Neural crest cell (in vitro differentiated cells): ENCODE results near the gene HTRA2. TPM values are rescaled to one million over a fixed set of nuclear protein-coding genes. Genes with fewer than 3 reads are reported as not detected.

ENCODE experiments used
- DNase-seq: peaks from one replicate; pipeline ENCODE4 v3.0.0; 2021; ENCODE audit warnings: low read depth, mixed read lengths, low spot score
- H3K27ac Mint-ChIP-seq: one replicate; pipeline ENCODE4 v1.8.0; 2021; ENCODE audit warnings: mild to moderate bottlenecking, mixed read lengths; ENCODE audit not compliant: unreplicated experiment
- H3K27me3 Mint-ChIP-seq: 2 replicates; pipeline ENCODE4 v1.8.0; 2021; ENCODE audit warnings: low read depth, mild to moderate bottlenecking, mixed read lengths
- H3K36me3 Mint-ChIP-seq: 2 replicates; pipeline ENCODE4 v1.8.0; 2021; ENCODE audit warnings: low read depth, mild to moderate bottlenecking, mixed read lengths
- H3K4me1 Mint-ChIP-seq: 2 replicates; pipeline ENCODE4 v1.8.0; 2021; ENCODE audit warnings: mixed read lengths
- H3K4me3 Mint-ChIP-seq: one replicate; pipeline ENCODE4 v1.8.0; 2021; ENCODE audit warnings: mild to moderate bottlenecking, mixed read lengths
- H3K9me3 Mint-ChIP-seq: 2 replicates; pipeline ENCODE4 v1.8.0; 2021; ENCODE audit warnings: mixed read lengths
- CTCF ChIP-seq: fragments of 200-600 bp; sonication (generic); conservative IDR thresholded peaks from 2 replicates; pipeline ENCODE4 v1.5.0; 2021; ENCODE audit warnings: antibody characterized with exemption, mild to moderate bottlenecking
- total RNA-seq: library from RNA; stranded (reverse); gene quantifications from 2 replicates; pipeline ENCODE4 v1.2.1, GENCODE V29; 2021

Gene HTRA2
- total RNA-seq, 1 donor from 2014 or later: 44.7 TPM

GRCh38 chr2:74562126-74562775 is 32.5 kb downstream of the HTRA2 start:
- Mint-ChIP-seq H3K4me1 (no peaks in the 10 kb centered on the region), H3K27ac (no peak overlapping the region), H3K4me3 (no peak overlapping the region), H3K27me3 (peaks cover 51% of the 10 kb centered on the region), H3K36me3 (no peaks in the 10 kb centered on the region), H3K9me3 (no peaks in the 10 kb centered on the region)
- DNase-seq: no peak
- no peak for TF ChIP-seq CTCF

- H3K27ac Mint-ChIP-seq: no peak overlapping the region
- DNase-seq: no peak
Observed at GRCh38 chr2:74564222-74564621, 34.5 kb downstream of the HTRA2 start.

GRCh38 chr2:74566076-74566753 is 36.5 kb downstream of the HTRA2 start:
- Mint-ChIP-seq H3K27ac (no peak overlapping the region), H3K4me3 (no peak overlapping the region), H3K27me3 (peaks cover 44% of the 10 kb centered on the region), H3K36me3 (no peaks in the 10 kb centered on the region), H3K9me3 (no peaks in the 10 kb centered on the region), H3K4me1 (no peaks in the 10 kb centered on the region)
- no peak for TF ChIP-seq CTCF
- DNase-seq: no peak

More at GRCh38 chr2:74564222-74564621, 34.5 kb downstream of the HTRA2 start:
- no peaks in the 10 kb centered on the region for H3K4me1 Mint-ChIP-seq
- H3K4me3 Mint-ChIP-seq: no peak overlapping the region
- no peaks in the 10 kb centered on the region for H3K9me3 Mint-ChIP-seq
- no peaks in the 10 kb centered on the region for H3K36me3 Mint-ChIP-seq
- TF ChIP-seq CTCF: no peak
- H3K27me3 Mint-ChIP-seq: peaks cover 59% of the 10 kb centered on the region

GRCh38 chr2:74566754-74567085 is 37.0 kb downstream of the HTRA2 start:
- no peaks in the 10 kb centered on the region for H3K9me3 Mint-ChIP-seq
- no peaks in the 10 kb centered on the region for H3K4me1 Mint-ChIP-seq
- H3K4me3 Mint-ChIP-seq: no peak overlapping the region
- no peaks in the 10 kb centered on the region for H3K36me3 Mint-ChIP-seq
- no peak overlapping the region for H3K27ac Mint-ChIP-seq
- TF ChIP-seq CTCF: no peak
- no peak for DNase-seq
- H3K27me3 Mint-ChIP-seq: peaks cover 39% of the 10 kb centered on the region

- H3K27me3 Mint-ChIP-seq: peaks cover 31% of the 10 kb centered on the region
- no peak overlapping the region for H3K4me3 Mint-ChIP-seq
- no peaks in the 10 kb centered on the region for H3K4me1 Mint-ChIP-seq
- no peaks in the 10 kb centered on the region for H3K36me3 Mint-ChIP-seq
- no peak overlapping the region for H3K27ac Mint-ChIP-seq
- H3K9me3 Mint-ChIP-seq: no peaks in the 10 kb centered on the region
- no peak for TF ChIP-seq CTCF
- no peak for DNase-seq
Observed at GRCh38 chr2:74567881-74568280, 38.1 kb downstream of the HTRA2 start.
